PC-9 (cell line): ENCODE measurements around the gene NAA50.

Source experiments
- CTCF ChIP-seq: fragments of 200-600 bp; sonication (generic); conservative IDR thresholded peaks from 2 replicates; pipeline ENCODE4 v1.6.1; 2017; ENCODE audit warnings: mixed run types, antibody characterized with exemption, mild to moderate bottlenecking, moderate library complexity
- EZH2 ChIP-seq: fragments of 200-600 bp; sonication (generic); IDR thresholded peaks from 2 replicates; pipeline ENCODE4 v1.8.0; 2017; ENCODE audit warnings: antibody characterized with exemption, low read depth

- no peak for TF ChIP-seq CTCF
- no peak for TF ChIP-seq EZH2
Measured at GRCh38 chr3:113764698-113765097, 18.6 kb upstream of the NAA50 start.
